GM19467 (cell line): ENCODE results near the gene BRD2.
A peak's percentile ranks its signal among the peaks of the same experiment; 100 is the strongest.
"Not testable (repeated sequence)": the region's sequence is repeated elsewhere in the genome, so short reads cannot be mapped to it uniquely, and the experiment has no call there.

Experiments used
- ATAC-seq: cut with Tn5 transposase; IDR thresholded peaks from one replicate; pipeline ENCODE4 v1.9.1; 2021; ENCODE audit warnings: mild to moderate bottlenecking, moderate library complexity; ENCODE audit not compliant: unreplicated experiment

BRD2 gene

GRCh38 chr6:32968093-32968866 is at the start of gene BRD2:
Gene BRD2, plus strand, starts transcription at chr6:32968594. Its CDS starts 4,305 bp downstream, at chr6:32972899.
- ATAC-seq = peak; percentile 31

- no peak for ATAC-seq
Measured at GRCh38 chr6:32920715-32921114, 47.7 kb upstream of the BRD2 start.

- no peak for ATAC-seq
Measured at GRCh38 chr6:32922083-32922482, 46.3 kb upstream of the BRD2 start.

- no peak for ATAC-seq
Measured at GRCh38 chr6:32931211-32931610, 37.2 kb upstream of the BRD2 start.

GRCh38 chr6:32932132-32932868 is 36.1 kb upstream of the BRD2 start:
- no peak for ATAC-seq

GRCh38 chr6:32933661-32934085 is 34.7 kb upstream of the BRD2 start:
- ATAC-seq = no peak

- no peak for ATAC-seq
Measured at GRCh38 chr6:32935551-32936238, 32.7 kb upstream of the BRD2 start.

- no peak for ATAC-seq
Measured at GRCh38 chr6:32936239-32937152, 31.9 kb upstream of the BRD2 start.

GRCh38 chr6:32937230-32937633 is 31.2 kb upstream of the BRD2 start:
- ATAC-seq = no peak

GRCh38 chr6:32938494-32938893 is 29.9 kb upstream of the BRD2 start:
- no peak for ATAC-seq

GRCh38 chr6:32940656-32941213 is 27.7 kb upstream of the BRD2 start, which contains the start of gene HLA-DMB:
Gene HLA-DMB, minus strand, starts transcription at chr6:32941028. Its CDS starts 221 bp downstream, at chr6:32940807.
- ATAC-seq = peak; percentile 37

- peak; percentile 41 for ATAC-seq
Measured at GRCh38 chr6:32941214-32941768, 27.1 kb upstream of the BRD2 start.

GRCh38 chr6:32942555-32943123 is 25.8 kb upstream of the BRD2 start:
- not testable (repeated sequence) for ATAC-seq

- ATAC-seq = peak; percentile 30
Measured at GRCh38 chr6:32943864-32944649, 24.3 kb upstream of the BRD2 start.

GRCh38 chr6:32945108-32945760 is 23.2 kb upstream of the BRD2 start:
- ATAC-seq = no peak

- no peak for ATAC-seq
Measured at GRCh38 chr6:32945953-32946352, 22.4 kb upstream of the BRD2 start.

- no peak for ATAC-seq
Measured at GRCh38 chr6:32946893-32947292, 21.5 kb upstream of the BRD2 start.
